Esophagus muscularis mucosa (tissue), 4 donors: ENCODE measurements around the gene CENPQ. TPM values are rescaled to one million over a fixed set of nuclear protein-coding genes. Genes with fewer than 3 reads are reported as not detected.
A peak's percentile ranks its signal among the peaks of the same experiment; 100 is the strongest.

Experiments used
- DNase-seq: peaks from one replicate; pipeline ENCODE4 v3.0.0-alpha.2; 2017; ENCODE audit errors: extremely low spot score
- H3K27ac ChIP-seq, 4 donors: fragments of 200-600 bp; sonication (generic); replicated peaks in 1 of 4; 1 replicate in 3 of 4; 2 replicates in 1 of 4; pipeline ENCODE4 v1.5.1; 2016 to 2019; ENCODE audit warnings: mild to moderate bottlenecking in 1 of 4
- H3K27me3 ChIP-seq, 4 donors: fragments of 200-600 bp; sonication (generic); one replicate each; pipeline versions ENCODE4 v1.5.1 to v1.6.0; 2016 to 2019
- H3K36me3 ChIP-seq, 4 donors: fragments of 200-600 bp; sonication (generic); one replicate each; pipeline ENCODE4 v1.5.1; 2016 to 2019
- H3K4me1 ChIP-seq, 4 donors: fragments of 200-600 bp; sonication (generic); one replicate each; pipeline ENCODE4 v1.5.1; 2016 to 2019
- H3K4me3 ChIP-seq, 4 donors: fragments of 200-600 bp; sonication (generic); 1 replicate in 2 of 4; 2 replicates in 2 of 4; pipeline ENCODE4 v1.5.1; 2016 to 2019; ENCODE audit warnings: mild to moderate bottlenecking in 4 of 4, moderate library complexity in 1 of 4
- H3K9me3 ChIP-seq, 4 donors: fragments of 200-600 bp; sonication (generic); 1 replicate in 3 of 4; 2 replicates in 1 of 4; pipeline ENCODE4 v1.5.1; 2016 to 2019
- EP300 ChIP-seq: sonication (generic); formaldehyde crosslinking; IDR thresholded peaks from one replicate; pipeline ENCODE4 v1.6.1; 2017; ENCODE audit warnings: antibody characterized with exemption
- POLR2A ChIP-seq: fragments of 450-650 bp; IDR thresholded peaks from one replicate; pipeline ENCODE4 v1.6.1; 2017; ENCODE audit warnings: antibody characterized with exemption, moderate library complexity, mild to moderate bottlenecking, low read depth
- POLR2AphosphoS5 ChIP-seq, 2 donors: sonication (generic); formaldehyde crosslinking; IDR thresholded peaks; one replicate each; pipeline ENCODE4 v1.6.1; 2017; ENCODE audit warnings: antibody characterized with exemption in 2 of 2
- WGBS: methylation state at CpG from one replicate; pipeline ENCODE4 v1.1.5; 2018; 5-methylcytosine and 5-hydroxymethylcytosine counted together
- intact Hi-C: fragments of 100-400 bp; cut with DNase I; formaldehyde crosslinking; loops from one replicate; pipeline ENCODE4 v1.15.1; 2023
- total RNA-seq, 4 donors: library from RNA; depleted of rRNA; stranded (reverse); fragments of >200 nt; gene quantifications; one replicate each; pipeline versions ENCODE4 v1.1.0 to v1.2.1, GENCODE V29; 2016
- TF ChIP-seq, protein P1 (sequence below), 3 experiments: fragments of 200-600 bp in 2 of 3; fragments of 450-650 bp in 1 of 3; sonication (generic) in 2 of 3; IDR thresholded peaks; one replicate each; pipeline ENCODE4 v1.5.1; 2017 to 2019; ENCODE audit warnings: antibody characterized with exemption in 3 of 3, mild to moderate bottlenecking in 2 of 3, moderate library complexity in 1 of 3

CENPQ gene, protein sequence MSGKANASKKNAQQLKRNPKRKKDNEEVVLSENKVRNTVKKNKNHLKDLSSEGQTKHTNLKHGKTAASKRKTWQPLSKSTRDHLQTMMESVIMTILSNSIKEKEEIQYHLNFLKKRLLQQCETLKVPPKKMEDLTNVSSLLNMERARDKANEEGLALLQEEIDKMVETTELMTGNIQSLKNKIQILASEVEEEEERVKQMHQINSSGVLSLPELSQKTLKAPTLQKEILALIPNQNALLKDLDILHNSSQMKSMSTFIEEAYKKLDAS
- total RNA-seq: 1 to 10 TPM; 2.9 to 5.6 (median 4.7) TPM

DNA sequence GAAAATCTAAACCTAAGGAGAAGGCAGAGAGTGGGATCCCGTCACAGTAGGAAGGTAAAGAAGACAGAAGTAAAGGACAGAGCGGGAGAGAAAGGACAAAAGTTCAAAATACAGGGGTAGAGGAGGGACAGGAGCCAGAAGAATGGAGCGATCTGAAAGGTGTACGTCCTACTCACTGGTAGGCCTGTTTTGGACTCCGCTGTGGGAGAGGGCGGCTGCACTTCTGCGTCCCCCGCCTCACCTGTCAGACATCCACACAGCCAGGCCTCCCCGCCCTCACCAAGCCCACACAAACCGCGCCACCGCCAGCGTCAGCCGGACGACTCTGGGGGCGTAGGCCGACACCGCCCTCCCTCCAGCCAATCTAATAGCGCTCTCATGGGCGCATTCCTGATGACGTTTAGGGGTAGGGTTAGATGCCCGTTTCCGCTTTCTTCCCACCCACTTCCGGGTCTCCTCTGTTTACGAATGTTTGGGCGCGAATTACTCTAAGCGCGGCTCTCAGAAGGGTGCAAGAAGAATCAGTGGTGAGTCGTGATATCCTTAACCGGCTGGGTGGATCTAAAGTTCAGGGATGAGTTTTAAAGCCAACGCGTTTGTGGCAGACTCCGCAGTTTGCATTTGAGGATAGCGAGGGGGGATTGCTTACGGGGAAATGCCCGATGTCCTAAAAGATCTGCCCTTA, at the start of gene CENPQ, which contains the start of gene MMUT:
CENPQ (plus strand) TSS at position 444 of the 685 bp plus-strand sequence. CDS start 6,807 bp downstream, outside the sequence.
MMUT (minus strand) TSS at position 327 of the 685 bp plus-strand sequence. CDS start 3,787 bp downstream, outside the sequence.
- Histone ChIP-seq H3K9me3 (no peaks in the 10 kb centered on the region), H3K4me1 (peaks cover 19 to 45% (median 41%) of the 10 kb centered on the region in 4 donors), H3K27ac (peak within 1 kb of the TSS; percentile 84 to 93 (median 88)), H3K27me3 (peaks cover 0 to 4% (median 0%) of the 10 kb centered on the region in 4 donors), H3K36me3 (peaks cover 0 to 14% (median 4%) of the 10 kb centered on the region in 4 donors), H3K4me3 (peak within 1 kb of the TSS; percentile 72 to 89 (median 79))
- intact Hi-C loops: no loop called here
- peak; percentile 96 to 98 for TF ChIP-seq POLR2AphosphoS5 (IDR thresholded peaks at IDR 0.05)
- TF ChIP-seq, protein P1, sequence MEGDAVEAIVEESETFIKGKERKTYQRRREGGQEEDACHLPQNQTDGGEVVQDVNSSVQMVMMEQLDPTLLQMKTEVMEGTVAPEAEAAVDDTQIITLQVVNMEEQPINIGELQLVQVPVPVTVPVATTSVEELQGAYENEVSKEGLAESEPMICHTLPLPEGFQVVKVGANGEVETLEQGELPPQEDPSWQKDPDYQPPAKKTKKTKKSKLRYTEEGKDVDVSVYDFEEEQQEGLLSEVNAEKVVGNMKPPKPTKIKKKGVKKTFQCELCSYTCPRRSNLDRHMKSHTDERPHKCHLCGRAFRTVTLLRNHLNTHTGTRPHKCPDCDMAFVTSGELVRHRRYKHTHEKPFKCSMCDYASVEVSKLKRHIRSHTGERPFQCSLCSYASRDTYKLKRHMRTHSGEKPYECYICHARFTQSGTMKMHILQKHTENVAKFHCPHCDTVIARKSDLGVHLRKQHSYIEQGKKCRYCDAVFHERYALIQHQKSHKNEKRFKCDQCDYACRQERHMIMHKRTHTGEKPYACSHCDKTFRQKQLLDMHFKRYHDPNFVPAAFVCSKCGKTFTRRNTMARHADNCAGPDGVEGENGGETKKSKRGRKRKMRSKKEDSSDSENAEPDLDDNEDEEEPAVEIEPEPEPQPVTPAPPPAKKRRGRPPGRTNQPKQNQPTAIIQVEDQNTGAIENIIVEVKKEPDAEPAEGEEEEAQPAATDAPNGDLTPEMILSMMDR (IDR thresholded peaks at IDR 0.05): peak in 1 of 3 experiments; percentile 22
- no peak for TF ChIP-seq POLR2A
- TF ChIP-seq EP300: peak; percentile 63
- WGBS: under 1% methylated on average over 31 of the region's 37 CpGs
- DNase-seq: peak; percentile 98

DNA sequence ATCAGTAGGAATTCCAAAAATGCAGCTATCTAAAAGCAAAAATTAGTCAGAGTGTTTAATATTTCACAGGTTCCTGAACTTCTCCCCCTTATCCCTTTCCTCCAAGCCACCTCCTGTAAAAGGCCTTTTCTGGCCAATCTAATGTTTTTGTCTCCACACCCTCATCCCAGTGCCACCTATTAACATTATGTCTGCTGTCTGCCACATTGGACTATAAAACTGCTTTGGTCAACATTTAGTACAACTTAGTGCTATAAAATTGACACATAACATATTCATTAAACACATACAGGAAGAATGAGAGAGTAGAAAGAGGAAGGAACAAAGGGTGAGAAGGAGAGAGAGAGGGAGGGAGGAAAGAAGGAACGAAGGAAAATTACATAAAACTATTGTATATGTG, 47.8 kb upstream of the CENPQ start:
- H3K36me3 ChIP-seq: no peaks in the 10 kb centered on the region
- H3K27me3 ChIP-seq: no peaks in the 10 kb centered on the region
- TF ChIP-seq EP300 (no peak), POLR2A (no peak), POLR2AphosphoS5 (IDR thresholded peaks at IDR 0.05) (no peak)
- TF ChIP-seq, protein P1 (IDR thresholded peaks at IDR 0.05): no peak
- no peak for DNase-seq
- intact Hi-C loops: no loop called here
- H3K4me3 ChIP-seq: no peak overlapping the region
- no peaks in the 10 kb centered on the region for H3K4me1 ChIP-seq
- 47% methylated on average over 1 of the region's 1 CpG for WGBS
- H3K27ac ChIP-seq: no peak overlapping the region
- H3K9me3 ChIP-seq: no peaks in the 10 kb centered on the region

DNA sequence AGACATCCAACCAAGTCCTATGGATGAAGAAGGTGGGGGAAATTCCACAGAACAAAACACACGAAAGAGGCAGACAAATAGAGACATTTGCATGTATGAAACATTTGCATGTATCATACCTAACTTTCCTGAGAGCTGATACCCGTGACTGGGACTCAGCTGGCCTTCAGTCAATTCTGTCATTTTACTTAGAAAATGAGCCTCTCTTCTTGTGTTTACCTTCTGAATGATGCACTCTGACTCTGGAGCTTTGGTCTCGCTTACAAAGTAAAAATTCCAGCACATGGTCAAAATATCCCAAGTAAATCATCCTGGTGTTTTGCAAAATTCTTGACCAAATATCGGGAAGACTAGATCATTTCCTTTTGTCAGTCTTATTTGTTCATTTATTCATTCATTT, 47.0 kb upstream of the CENPQ start:
- Histone ChIP-seq H3K9me3 (no peaks in the 10 kb centered on the region), H3K4me1 (no peaks in the 10 kb centered on the region), H3K36me3 (no peaks in the 10 kb centered on the region), H3K27ac (no peak overlapping the region), H3K27me3 (no peaks in the 10 kb centered on the region), H3K4me3 (no peak overlapping the region)
- TF ChIP-seq, protein P1 (IDR thresholded peaks at IDR 0.05): no peak
- intact Hi-C loops: no loop called here
- WGBS: 69% methylated on average over 4 of the region's 4 CpGs
- no peak for DNase-seq

DNA sequence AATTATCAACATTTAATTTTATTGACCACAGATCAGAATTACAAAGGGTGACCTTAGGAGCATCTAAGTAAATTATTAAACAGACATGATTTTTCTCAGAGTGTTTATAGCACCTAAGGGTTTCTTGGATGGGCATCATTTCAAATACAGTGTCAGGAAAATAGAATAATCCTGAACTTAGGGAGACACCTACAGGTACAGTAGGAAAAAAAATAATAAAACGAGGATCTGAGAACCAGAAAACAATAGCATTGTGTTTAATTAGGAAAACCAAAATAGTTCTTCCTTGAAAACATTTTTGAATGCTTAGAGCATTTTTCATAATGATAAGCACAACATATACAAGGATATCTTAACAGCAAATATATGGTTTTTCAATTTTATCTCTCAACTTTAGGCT, 39.4 kb upstream of the CENPQ start:
- H3K9me3 ChIP-seq: no peaks in the 10 kb centered on the region
- WGBS: 40% methylated on average over 1 of the region's 1 CpG
- DNase-seq: no peak
- peaks cover 0 to 5% (median 0%) of the 10 kb centered on the region in 4 donors for H3K36me3 ChIP-seq
- intact Hi-C loops: no loop called here
- no peak overlapping the region for H3K27ac ChIP-seq
- TF ChIP-seq, protein P1 (IDR thresholded peaks at IDR 0.05): no peak
- H3K27me3 ChIP-seq: no peaks in the 10 kb centered on the region
- no peaks in the 10 kb centered on the region for H3K4me1 ChIP-seq
- no peak overlapping the region for H3K4me3 ChIP-seq
